KMS-11 (cell line): ENCODE measurements around the gene PTGES2.

Source experiments
- H2AFZ ChIP-seq: fragments of 200-600 bp; sonication (generic); 2 replicates; pipeline ENCODE4 v1.6.1; 2016; ENCODE audit warnings: antibody characterized with exemption, mixed run types, low read depth
- H3K27ac ChIP-seq: fragments of 200-600 bp; sonication (generic); 2 replicates; pipeline ENCODE4 v1.6.1; 2016; ENCODE audit warnings: mild to moderate bottlenecking, mixed run types
- H3K27me3 ChIP-seq: fragments of 200-600 bp; sonication (generic); 2 replicates; pipeline ENCODE4 v1.6.1; 2017; ENCODE audit warnings: mild to moderate bottlenecking, low read depth, mixed run types, moderate library complexity; ENCODE audit not compliant: insufficient read depth
- H3K36me3 ChIP-seq: fragments of 200-600 bp; sonication (generic); 2 replicates; pipeline ENCODE4 v1.6.1; 2017; ENCODE audit warnings: mild to moderate bottlenecking, mixed run types; ENCODE audit not compliant: insufficient read depth
- H3K4me1 ChIP-seq: fragments of 200-600 bp; sonication (generic); 2 replicates; pipeline ENCODE4 v1.6.1; 2016; ENCODE audit warnings: mild to moderate bottlenecking, low read depth, mixed run types; ENCODE audit not compliant: poor library complexity, severe bottlenecking
- H3K4me2 ChIP-seq: fragments of 200-600 bp; sonication (generic); 2 replicates; pipeline ENCODE4 v1.7.0; 2016; ENCODE audit warnings: mild to moderate bottlenecking, mixed run types
- H3K4me3 ChIP-seq: fragments of 200-600 bp; sonication (generic); IDR thresholded peaks from 2 replicates; pipeline ENCODE4 v1.6.1; 2017; ENCODE audit warnings: low read depth, low read length, mixed read lengths; ENCODE audit not compliant: insufficient read depth
- H3K79me2 ChIP-seq: fragments of 200-600 bp; sonication (generic); 2 replicates; pipeline ENCODE4 v1.6.1; 2016; ENCODE audit warnings: low read depth, mixed run types; ENCODE audit not compliant: insufficient read depth
- H3K9ac ChIP-seq: fragments of 200-600 bp; sonication (generic); 2 replicates; pipeline ENCODE4 v1.6.1; 2016; ENCODE audit warnings: mild to moderate bottlenecking, mixed run types
- H4K20me1 ChIP-seq: fragments of 200-600 bp; sonication (generic); 2 replicates; pipeline ENCODE4 v1.6.1; 2016; ENCODE audit warnings: mild to moderate bottlenecking, mixed run types; ENCODE audit not compliant: insufficient read depth
- CTCF ChIP-seq: fragments of 200-600 bp; sonication (generic); conservative IDR thresholded peaks from 2 replicates; pipeline ENCODE4 v1.6.1; 2017; ENCODE audit warnings: low read depth, mild to moderate bottlenecking, antibody characterized with exemption, low read length, moderate library complexity, mixed read lengths

The PTGES2 gene

DNA sequence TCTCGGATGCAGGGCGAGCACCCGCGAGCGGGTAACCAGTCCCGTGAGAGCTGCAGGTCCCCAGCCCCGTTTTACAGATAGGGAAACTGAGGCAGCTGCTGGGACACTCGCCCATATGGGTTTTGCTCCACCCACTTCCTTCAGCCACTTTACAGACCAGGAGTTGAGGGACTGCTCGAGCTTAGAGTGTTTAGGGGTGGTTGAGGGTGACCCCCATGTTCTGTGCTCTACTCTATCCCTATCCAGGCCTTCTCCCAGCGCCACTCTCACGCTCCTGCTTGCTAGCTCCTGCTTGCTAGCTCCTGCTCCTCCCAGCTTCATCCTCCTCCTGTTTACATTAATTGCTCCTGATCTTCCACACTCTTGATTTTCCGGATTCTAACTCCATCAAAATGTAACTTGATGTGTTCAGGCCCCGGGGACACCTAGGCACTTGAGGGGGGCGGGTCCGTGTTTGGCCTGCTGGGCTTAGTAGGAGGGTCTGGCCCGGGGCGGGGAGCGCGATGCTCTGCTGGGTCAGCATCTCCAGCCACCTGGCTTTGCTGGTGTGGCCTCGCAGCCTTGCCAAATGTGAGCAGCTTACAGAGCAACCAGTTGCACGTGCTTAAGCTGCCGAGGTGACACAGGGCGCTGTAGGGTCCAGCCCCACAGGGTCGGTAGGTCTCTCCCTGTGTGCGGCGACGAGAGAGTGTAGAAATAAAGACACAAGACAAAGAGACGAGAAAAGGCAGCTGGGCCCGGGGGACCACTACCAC is 1.5 kb upstream of the PTGES2 start:
- Histone ChIP-seq H3K79me2 (peaks cover 31% of the 10 kb centered on the region), H3K27ac (no peak overlapping the region), H3K4me1 (peaks cover 18% of the 10 kb centered on the region), H3K36me3 (no peaks in the 10 kb centered on the region), H3K4me3 (no peak overlapping the region), H2AFZ (peak overlapping the region; percentile 99), H3K4me2 (peak overlapping the region; percentile 93), H4K20me1 (no peaks in the 10 kb centered on the region), H3K9ac (peak overlapping the region; percentile 93; the same call in 1 of the 2 replicates), H3K27me3 (peaks cover 20% of the 10 kb centered on the region)
- TF ChIP-seq CTCF, result no peak

GRCh38 chr9:128127990-128128835 is 684 bp upstream of the PTGES2 start:
- Histone ChIP-seq H3K27ac (peak overlapping the region; percentile 89), H3K4me3 (no peak overlapping the region), H3K4me1 (peaks cover 18% of the 10 kb centered on the region), H3K79me2 (peaks cover 31% of the 10 kb centered on the region), H3K36me3 (no peaks in the 10 kb centered on the region), H3K9ac (peak overlapping the region; percentile 93), H4K20me1 (no peaks in the 10 kb centered on the region), H3K4me2 (peak overlapping the region; percentile 93), H3K27me3 (peaks cover 12% of the 10 kb centered on the region), H2AFZ (peak overlapping the region; percentile 99)
- no peak for TF ChIP-seq CTCF

GRCh38 chr9:128125580-128126354 is 1.8 kb downstream of the PTGES2 start:
- Histone ChIP-seq H3K27ac (no peak overlapping the region), H3K9ac (no peak overlapping the region), H3K27me3 (no peaks in the 10 kb centered on the region), H4K20me1 (no peaks in the 10 kb centered on the region), H3K4me3 (no peak overlapping the region), H3K79me2 (peaks cover 31% of the 10 kb centered on the region), H3K36me3 (no peaks in the 10 kb centered on the region), H3K4me2 (peak overlapping the region; percentile 74; the same call in 1 of the 2 replicates), H3K4me1 (peaks cover 18% of the 10 kb centered on the region), H2AFZ (no peak overlapping the region)
- TF ChIP-seq CTCF, result no peak

DNA sequence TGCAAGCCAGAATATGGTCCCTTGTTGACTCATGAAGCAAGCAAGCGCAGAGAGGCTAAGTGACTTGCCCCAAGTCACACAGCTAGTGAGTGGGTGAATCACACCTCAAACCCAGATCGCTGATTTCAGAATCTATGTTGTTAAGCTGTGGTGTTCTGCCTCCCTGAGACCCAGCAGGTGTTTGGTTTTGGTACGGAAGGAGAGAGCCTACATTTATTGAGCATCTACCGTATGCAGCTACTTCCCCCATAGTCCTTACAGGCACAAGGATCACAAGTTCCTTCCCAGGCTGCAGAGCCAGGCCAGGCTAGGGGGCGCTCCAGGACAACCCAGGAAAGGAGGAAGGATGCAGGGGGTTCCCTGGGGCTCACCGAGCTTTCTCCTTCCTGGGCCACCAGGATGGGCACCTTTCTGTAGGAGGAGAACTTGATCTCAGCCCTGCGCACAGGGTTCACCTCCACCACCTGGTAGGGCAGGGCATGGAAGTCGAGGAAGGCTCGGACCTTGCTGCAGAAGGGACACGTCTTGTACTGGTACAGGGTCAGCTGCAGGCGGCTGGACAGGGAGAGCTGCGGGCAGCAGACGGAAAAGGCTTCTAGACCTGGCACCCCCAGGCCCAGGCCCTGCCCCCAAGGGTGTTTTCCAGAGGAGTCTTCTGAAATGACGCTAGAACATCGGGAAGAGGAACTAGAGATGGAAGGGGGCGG is 2.5 kb downstream of the PTGES2 start:
- H3K36me3 ChIP-seq, result no peaks in the 10 kb centered on the region

More for the DNA sequence above, 2.5 kb downstream of the PTGES2 start:
- Histone ChIP-seq H4K20me1 (no peaks in the 10 kb centered on the region), H3K27me3 (no peaks in the 10 kb centered on the region), H3K79me2 (peaks cover 31% of the 10 kb centered on the region), H3K9ac (no peak overlapping the region), H3K4me2 (no peak overlapping the region), H3K27ac (no peak overlapping the region), H3K4me1 (peaks cover 18% of the 10 kb centered on the region), H2AFZ (no peak overlapping the region), H3K4me3 (no peak overlapping the region)
- TF ChIP-seq CTCF, result peak; percentile 52
